GM23338 (cell line): ENCODE results near the gene ARHGEF10L. TPM values are rescaled to one million over a fixed set of nuclear protein-coding genes. Genes with fewer than 3 reads are reported as not detected.
A peak's percentile ranks its signal among the peaks of the same experiment; 100 is the strongest.

Experiments
- ATAC-seq: fragments of 200-7000 bp; cut with Tn5 transposase; 3 replicates; pipeline ENCODE4 v1.9.1; 2020
- DNase-seq: peaks from one replicate; pipeline ENCODE4 v3.0.0-alpha.2; 2015; ENCODE audit warnings: low spot score
- H2AFZ ChIP-seq: fragments of 200-600 bp; sonication (generic); 2 replicates; pipeline ENCODE4 v1.8.0; 2016; ENCODE audit warnings: antibody characterized with exemption, mild to moderate bottlenecking, moderate library complexity
- H3F3A ChIP-seq: fragments of 200-600 bp; sonication (generic); replicated peaks from 2 replicates; pipeline ENCODE4 v1.8.0; 2017; ENCODE audit warnings: antibody characterized with exemption, mixed run types, low read depth
- H3K27ac ChIP-seq: fragments of 200-600 bp; sonication (generic); 2 replicates; pipeline ENCODE4 v1.6.1; 2016; ENCODE audit warnings: low read depth
- H3K27me3 ChIP-seq: fragments of 200-600 bp; sonication (generic); 2 replicates; pipeline ENCODE4 v1.8.0; 2016; ENCODE audit warnings: mild to moderate bottlenecking, mixed run types, moderate library complexity; ENCODE audit not compliant: insufficient read depth
- H3K36me3 ChIP-seq: fragments of 200-600 bp; sonication (generic); 2 replicates; pipeline ENCODE4 v1.8.0; 2016; ENCODE audit warnings: mild to moderate bottlenecking; ENCODE audit not compliant: insufficient read depth
- H3K4me1 ChIP-seq: fragments of 200-600 bp; sonication (generic); 2 replicates; pipeline ENCODE4 v1.8.0; 2016; ENCODE audit warnings: mild to moderate bottlenecking, moderate library complexity; ENCODE audit not compliant: insufficient read depth
- H3K4me2 ChIP-seq: fragments of 200-600 bp; sonication (generic); 2 replicates; pipeline ENCODE4 v1.7.1; 2017; ENCODE audit warnings: mixed run types
- H3K4me3 ChIP-seq: fragments of 200-600 bp; sonication (generic); 2 replicates; pipeline ENCODE4 v1.6.1; 2016; ENCODE audit warnings: mixed run types
- H3K79me2 ChIP-seq: fragments of 200-600 bp; sonication (generic); replicated peaks from 2 replicates; pipeline ENCODE4 v1.8.0; 2017; ENCODE audit warnings: mild to moderate bottlenecking; ENCODE audit not compliant: insufficient read depth
- H3K9me2 ChIP-seq: fragments of 200-600 bp; sonication (generic); 2 replicates; pipeline ENCODE4 v1.8.0; 2017; ENCODE audit not compliant: insufficient read depth
- H4K20me1 ChIP-seq: fragments of 200-600 bp; sonication (generic); replicated peaks from 2 replicates; pipeline ENCODE4 v1.8.0; 2017; ENCODE audit warnings: mild to moderate bottlenecking; ENCODE audit not compliant: insufficient read depth
- H3K27ac Mint-ChIP-seq: 2 replicates; pipeline ENCODE4 v1.8.0; 2020; ENCODE audit warnings: inconsistent platforms, mild to moderate bottlenecking, moderate library complexity, mixed read lengths
- H3K27me3 Mint-ChIP-seq: 3 replicates; pipeline ENCODE4 v1.8.0; 2022; ENCODE audit warnings: low read depth, mild to moderate bottlenecking, moderate library complexity, mixed read lengths, inconsistent platforms; ENCODE audit not compliant: insufficient read depth, poor library complexity
- H3K36me3 Mint-ChIP-seq: 3 replicates; pipeline ENCODE4 v1.8.0; 2021; ENCODE audit warnings: low read depth, mild to moderate bottlenecking, inconsistent platforms, moderate library complexity, mixed read lengths
- H3K4me1 Mint-ChIP-seq: 3 replicates; pipeline ENCODE4 v1.8.0; 2020; ENCODE audit warnings: mild to moderate bottlenecking, inconsistent platforms, mixed read lengths
- H3K4me3 Mint-ChIP-seq: 3 replicates; pipeline ENCODE4 v1.8.0; 2021; ENCODE audit warnings: moderate library complexity, mild to moderate bottlenecking, inconsistent platforms, mixed read lengths
- H3K9me3 Mint-ChIP-seq: 3 replicates; pipeline ENCODE4 v1.8.0; 2020; ENCODE audit warnings: moderate library complexity, mild to moderate bottlenecking, inconsistent platforms, mixed read lengths
- CREB1 ChIP-seq: fragments of 250-450 bp; sonication (Bioruptor Pico); IDR thresholded peaks from 2 replicates; pipeline ENCODE4 v1.5.0; 2020; ENCODE audit warnings: low read depth, mild to moderate bottlenecking, moderate library complexity
- CTCF ChIP-seq, 2 experiments: fragments of 200-600 bp in 1 of 2; sonication (generic) in 1 of 2; conservative IDR thresholded peaks; 2 replicates each; pipeline versions ENCODE4 v1.5.1 to v1.6.1; 2016 to 2017; ENCODE audit warnings: antibody characterized with exemption in 2 of 2, low read depth in 2 of 2, mild to moderate bottlenecking in 2 of 2, moderate library complexity in 1 of 2
- ETS1 ChIP-seq: IDR thresholded peaks from 2 replicates; pipeline ENCODE4 v1.6.1; 2016; ENCODE audit warnings: antibody characterized with exemption
- EZH2 ChIP-seq: fragments of 200-600 bp; sonication (generic); IDR thresholded peaks from one replicate; pipeline ENCODE4 v1.8.0; 2017; ENCODE audit warnings: antibody characterized with exemption, mild to moderate bottlenecking, low read depth; ENCODE audit not compliant: unreplicated experiment
- EZH2phosphoT487 ChIP-seq: fragments of 200-600 bp; sonication (generic); IDR thresholded peaks from one replicate; pipeline ENCODE4 v1.8.1; 2018; ENCODE audit warnings: antibody characterized with exemption; ENCODE audit not compliant: unreplicated experiment
- JUNB ChIP-seq: IDR thresholded peaks from one replicate; pipeline ENCODE4 v1.6.1; 2016; ENCODE audit warnings: antibody characterized with exemption; ENCODE audit not compliant: unreplicated experiment
- NANOG ChIP-seq: IDR thresholded peaks from 2 replicates; pipeline ENCODE4 v1.6.1; 2016; ENCODE audit warnings: antibody characterized with exemption, borderline replicate concordance
- POLR2AphosphoS5 ChIP-seq: IDR thresholded peaks from 2 replicates; pipeline ENCODE4 v1.6.1; 2016; ENCODE audit warnings: antibody characterized with exemption, low read depth
- REST ChIP-seq: IDR thresholded peaks from one replicate; pipeline ENCODE4 v1.6.1; 2018; ENCODE audit warnings: antibody characterized with exemption; ENCODE audit not compliant: unreplicated experiment
- STAT1 ChIP-seq: IDR thresholded peaks from one replicate; pipeline ENCODE4 v1.6.1; 2016; ENCODE audit warnings: antibody characterized with exemption; ENCODE audit not compliant: unreplicated experiment
- ZNF114 ChIP-seq: fragments of 250-450 bp; sonication (Bioruptor Pico); IDR thresholded peaks from 2 replicates; pipeline ENCODE4 v1.5.0; 2020; ENCODE audit warnings: mild to moderate bottlenecking, moderate library complexity
- ZNF331 ChIP-seq: fragments of 250-450 bp; sonication (Bioruptor Pico); IDR thresholded peaks from 2 replicates; pipeline ENCODE4 v1.5.0; 2020; ENCODE audit warnings: low read depth, mild to moderate bottlenecking, moderate library complexity
- ZNF462 ChIP-seq: fragments of 250-450 bp; sonication (Bioruptor Pico); IDR thresholded peaks from 2 replicates; pipeline ENCODE4 v1.5.0; 2020; ENCODE audit warnings: mild to moderate bottlenecking, moderate library complexity
- polyA plus RNA-seq: library from polyadenylated mRNA; unstranded; fragments of >200 nt; fragmentation: Nextera tagmentation; extraction: Ambion mirVana; gene quantifications from 2 replicates; pipeline ENCODE4 v1.2.1, GENCODE V29; 2016
- total RNA-seq: library from RNA; depleted of rRNA; stranded (reverse); fragments of >200 nt; shearing (Covaris generic); gene quantifications from 2 replicates; pipeline ENCODE4 v1.2.3, GENCODE V29; 2014

Gene ARHGEF10L
- total and polyA plus RNA-seq, 2 experiments from 2014 or later, result 12.1 to 46.8 TPM

GRCh38 chr1:17565461-17566252 is 26.2 kb downstream of the ARHGEF10L start:
- peak overlapping the region; percentile 80 for H3K27ac ChIP-seq
- peaks cover 100% of the 10 kb centered on the region for H3K79me2 ChIP-seq
- no peaks in the 10 kb centered on the region for H3K9me3 Mint-ChIP-seq

More at GRCh38 chr1:17565461-17566252, 26.2 kb downstream of the ARHGEF10L start:
- Histone ChIP-seq H4K20me1 (peaks cover 6% of the 10 kb centered on the region; the same call in 1 of the 2 replicates), H3F3A (peaks cover 12% of the 10 kb centered on the region), H3K4me2 (peak overlapping the region; percentile 73), H3K4me3 (peak overlapping the region; percentile 35), H3K36me3 (no peaks in the 10 kb centered on the region), H3K27me3 (no peaks in the 10 kb centered on the region), H2AFZ (no peak overlapping the region), H3K9me2 (no peaks in the 10 kb centered on the region), H3K4me1 (peaks cover 57% of the 10 kb centered on the region)
- TF ChIP-seq POLR2AphosphoS5, result no peak
- no peak for TF ChIP-seq EZH2phosphoT487
- TF ChIP-seq ZNF114 (CRISPR knock-in tag), result no peak
- TF ChIP-seq STAT1, result no peak
- TF ChIP-seq EZH2, result no peak
- TF ChIP-seq ZNF462, result no peak
- TF ChIP-seq ETS1, result no peak
- no peak for TF ChIP-seq NANOG
- TF ChIP-seq CTCF (conservative IDR thresholded peaks at IDR 0.05; ENCODE audit: low read depth in 2 of 2), result no peak
- TF ChIP-seq REST, result no peak
- no peak for TF ChIP-seq CREB1 (CRISPR knock-in tag)
- TF ChIP-seq ZNF331, result no peak
- TF ChIP-seq JUNB, result no peak
- DNase-seq (peak; percentile 73), ATAC-seq (peak; percentile 78)
- Mint-ChIP-seq H3K4me1 (peaks cover 87% of the 10 kb centered on the region), H3K27ac (no peak overlapping the region), H3K36me3 (no peaks in the 10 kb centered on the region; the same call in 2 of the 3 replicates), H3K4me3 (peak overlapping the region; percentile 51), H3K27me3 (peaks cover 35% of the 10 kb centered on the region)
